Ishikawa (cell line): ENCODE results near the gene IFRD2.

ENCODE experiments used
- CEBPB ChIP-seq: IDR thresholded peaks from 2 replicates; pipeline ENCODE4 v1.6.1; 2012
- CREB1 ChIP-seq: IDR thresholded peaks from 2 replicates; pipeline ENCODE4 v1.6.1; 2012; ENCODE audit warnings: low read depth
- EGR1 ChIP-seq: IDR thresholded peaks from 2 replicates; pipeline ENCODE4 v1.6.1; 2012
- EP300 ChIP-seq: IDR thresholded peaks from 2 replicates; pipeline ENCODE4 v1.6.1; 2012; ENCODE audit warnings: borderline replicate concordance
- MAX ChIP-seq: IDR thresholded peaks from 2 replicates; pipeline ENCODE4 v1.6.1; 2012
- NFIC ChIP-seq: IDR thresholded peaks from 2 replicates; pipeline ENCODE4 v1.6.1; 2012
- RAD21 ChIP-seq: IDR thresholded peaks from 2 replicates; pipeline ENCODE4 v1.6.1; 2012; ENCODE audit warnings: low read depth
- REST ChIP-seq: IDR thresholded peaks from 2 replicates; pipeline ENCODE4 v1.6.1; 2012; ENCODE audit warnings: low read depth, mild to moderate bottlenecking
- TAF1 ChIP-seq: IDR thresholded peaks from 2 replicates; pipeline ENCODE4 v1.6.1; 2012; ENCODE audit warnings: low read depth, mild to moderate bottlenecking
- TCF12 ChIP-seq: IDR thresholded peaks from 2 replicates; pipeline ENCODE4 v1.6.1; 2012; ENCODE audit warnings: low read depth
- YY1 ChIP-seq: IDR thresholded peaks from 2 replicates; pipeline ENCODE4 v1.6.1; 2012; ENCODE audit warnings: low read depth
- ZBTB7A ChIP-seq: IDR thresholded peaks from 2 replicates; pipeline ENCODE4 v1.6.1; 2012; ENCODE audit warnings: low read depth
- TF ChIP-seq, protein P1 (sequence below): IDR thresholded peaks from 2 replicates; pipeline ENCODE4 v1.6.1; 2012

DNA sequence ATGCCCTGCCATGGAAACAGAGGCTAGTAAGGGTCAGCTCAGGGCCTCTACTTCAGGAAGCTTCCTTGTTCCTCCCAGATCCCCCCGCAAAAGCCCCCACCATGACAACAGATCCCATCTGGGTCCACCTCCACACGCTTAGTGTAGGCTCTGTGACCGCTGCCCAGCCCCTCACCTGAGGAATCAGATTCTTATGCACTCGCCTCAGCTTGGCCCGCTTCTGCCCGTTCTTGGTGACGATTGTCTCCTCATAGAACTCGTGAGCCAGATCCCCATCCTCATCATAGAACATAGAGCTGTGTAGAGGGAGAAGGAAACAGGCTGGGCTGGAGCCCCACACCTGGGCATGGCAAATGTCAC is 33.9 kb upstream of the IFRD2 start:
- no peak for TF ChIP-seq REST
- TF ChIP-seq, protein P1, sequence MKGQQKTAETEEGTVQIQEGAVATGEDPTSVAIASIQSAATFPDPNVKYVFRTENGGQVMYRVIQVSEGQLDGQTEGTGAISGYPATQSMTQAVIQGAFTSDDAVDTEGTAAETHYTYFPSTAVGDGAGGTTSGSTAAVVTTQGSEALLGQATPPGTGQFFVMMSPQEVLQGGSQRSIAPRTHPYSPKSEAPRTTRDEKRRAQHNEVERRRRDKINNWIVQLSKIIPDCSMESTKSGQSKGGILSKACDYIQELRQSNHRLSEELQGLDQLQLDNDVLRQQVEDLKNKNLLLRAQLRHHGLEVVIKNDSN: no peak
- TF ChIP-seq EP300: no peak
- no peak for TF ChIP-seq MAX
- no peak for TF ChIP-seq RAD21
- TF ChIP-seq CREB1: no peak
- no peak for TF ChIP-seq EGR1
- TF ChIP-seq TAF1: no peak
- no peak for TF ChIP-seq CEBPB
- no peak for TF ChIP-seq NFIC
- TF ChIP-seq YY1: no peak
- no peak for TF ChIP-seq TCF12
- no peak for TF ChIP-seq ZBTB7A
